ENCODE data around the gene LAMA3. TPM values are rescaled to one million over a fixed set of nuclear protein-coding genes. Genes with fewer than 3 reads are reported as not detected.

Gene LAMA3
- total RNA-seq, 1 donor from 2014 or later: 0.47 TPM

DNA sequence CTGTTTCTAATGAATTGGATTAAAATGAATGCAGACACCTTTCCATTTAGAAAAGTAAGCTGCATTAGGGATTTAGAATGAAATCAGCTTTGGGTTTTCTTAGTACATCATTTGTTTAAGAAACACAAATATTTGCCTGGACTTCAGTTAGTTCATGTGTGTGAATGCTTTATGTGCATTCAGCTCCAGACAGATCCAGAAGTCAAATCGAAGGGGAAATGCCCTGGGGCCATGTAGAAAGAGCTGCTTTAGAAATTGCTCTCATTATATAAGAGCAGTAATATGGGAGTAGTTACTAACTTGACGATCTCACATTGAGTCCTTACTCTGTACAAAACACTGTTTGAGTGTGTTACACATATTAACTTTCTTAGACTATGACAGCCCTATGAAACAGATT lies 237.3 kb downstream of the LAMA3 start:
- no peak for DNase-seq (ENCODE audit: low spot score)
- H3K79me2 ChIP-seq (ENCODE audit: low read depth): no peaks in the 10 kb centered on the region
- H3K36me3 Mint-ChIP-seq: no peaks in the 10 kb centered on the region
- no peak overlapping the region for H3K4me3 ChIP-seq
- no peaks in the 10 kb centered on the region for H3K36me3 ChIP-seq
- H4K20me1 ChIP-seq (ENCODE audit: low read depth): no peaks in the 10 kb centered on the region
- TF ChIP-seq, protein P1, sequence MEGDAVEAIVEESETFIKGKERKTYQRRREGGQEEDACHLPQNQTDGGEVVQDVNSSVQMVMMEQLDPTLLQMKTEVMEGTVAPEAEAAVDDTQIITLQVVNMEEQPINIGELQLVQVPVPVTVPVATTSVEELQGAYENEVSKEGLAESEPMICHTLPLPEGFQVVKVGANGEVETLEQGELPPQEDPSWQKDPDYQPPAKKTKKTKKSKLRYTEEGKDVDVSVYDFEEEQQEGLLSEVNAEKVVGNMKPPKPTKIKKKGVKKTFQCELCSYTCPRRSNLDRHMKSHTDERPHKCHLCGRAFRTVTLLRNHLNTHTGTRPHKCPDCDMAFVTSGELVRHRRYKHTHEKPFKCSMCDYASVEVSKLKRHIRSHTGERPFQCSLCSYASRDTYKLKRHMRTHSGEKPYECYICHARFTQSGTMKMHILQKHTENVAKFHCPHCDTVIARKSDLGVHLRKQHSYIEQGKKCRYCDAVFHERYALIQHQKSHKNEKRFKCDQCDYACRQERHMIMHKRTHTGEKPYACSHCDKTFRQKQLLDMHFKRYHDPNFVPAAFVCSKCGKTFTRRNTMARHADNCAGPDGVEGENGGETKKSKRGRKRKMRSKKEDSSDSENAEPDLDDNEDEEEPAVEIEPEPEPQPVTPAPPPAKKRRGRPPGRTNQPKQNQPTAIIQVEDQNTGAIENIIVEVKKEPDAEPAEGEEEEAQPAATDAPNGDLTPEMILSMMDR (IDR thresholded peaks at IDR 0.05): no peak
- no peaks in the 10 kb centered on the region for H3K4me1 ChIP-seq
- no peak overlapping the region for H2AFZ ChIP-seq (replicated peaks)
- peaks cover 3% of the 10 kb centered on the region for H3K4me1 Mint-ChIP-seq
- H3K27me3 ChIP-seq: no peaks in the 10 kb centered on the region
- no peaks in the 10 kb centered on the region for H3K9me3 ChIP-seq (ENCODE audit: low read depth)
- no peak overlapping the region for H3K27ac ChIP-seq
- H3K9ac ChIP-seq: no peak overlapping the region
- no peak overlapping the region for H3K27ac Mint-ChIP-seq
- no peak overlapping the region for H3K4me3 Mint-ChIP-seq
- no peak overlapping the region for H3K4me2 ChIP-seq
- H3K27me3 Mint-ChIP-seq (ENCODE audit: insufficient read depth, low read depth): peaks cover 2% of the 10 kb centered on the region
- no peaks in the 10 kb centered on the region for H3F3A ChIP-seq (ENCODE audit: low read depth)
- H3K9me3 Mint-ChIP-seq: no peaks in the 10 kb centered on the region

GRCh38 chr18:23927821-23928746 lies 238.8 kb downstream of the LAMA3 start:
- no peak overlapping the region for H2AFZ ChIP-seq (replicated peaks)
- H3K27me3 ChIP-seq: no peaks in the 10 kb centered on the region
- peaks cover 3% of the 10 kb centered on the region for H3K4me1 Mint-ChIP-seq
- no peaks in the 10 kb centered on the region for H3K4me1 ChIP-seq
- no peak overlapping the region for H3K4me2 ChIP-seq
- no peaks in the 10 kb centered on the region for H3K36me3 ChIP-seq
- no peaks in the 10 kb centered on the region for H3K9me3 Mint-ChIP-seq
- no peaks in the 10 kb centered on the region for H3K79me2 ChIP-seq (ENCODE audit: low read depth)
- no peaks in the 10 kb centered on the region for H3F3A ChIP-seq (ENCODE audit: low read depth)
- TF ChIP-seq EZH2phosphoT487 (IDR thresholded peaks at IDR 0.05): no peak
- TF ChIP-seq, protein P1 (IDR thresholded peaks at IDR 0.05): no peak
- no peak for TF ChIP-seq EZH2 (IDR thresholded peaks at IDR 0.05)
- H3K9me3 ChIP-seq (ENCODE audit: low read depth): no peaks in the 10 kb centered on the region
- H3K4me3 ChIP-seq: no peak overlapping the region
- peaks cover 2% of the 10 kb centered on the region for H3K27me3 Mint-ChIP-seq (ENCODE audit: insufficient read depth, low read depth)
- H3K4me3 Mint-ChIP-seq: no peak overlapping the region
- no peaks in the 10 kb centered on the region for H4K20me1 ChIP-seq (ENCODE audit: low read depth)
- no peak overlapping the region for H3K27ac ChIP-seq
- no peaks in the 10 kb centered on the region for H3K36me3 Mint-ChIP-seq
- no peak overlapping the region for H3K27ac Mint-ChIP-seq
- H3K9ac ChIP-seq: no peak overlapping the region
- DNase-seq (ENCODE audit: low spot score): no peak

GRCh38 chr18:23929362-23929930 lies 240.2 kb downstream of the LAMA3 start:
- Histone ChIP-seq H3K79me2 (ENCODE audit: low read depth) (no peaks in the 10 kb centered on the region), H3F3A (ENCODE audit: low read depth) (no peaks in the 10 kb centered on the region)
- no peaks in the 10 kb centered on the region for H3K36me3 Mint-ChIP-seq

More at GRCh38 chr18:23929362-23929930, 240.2 kb downstream of the LAMA3 start:
- H3K4me1 ChIP-seq: no peaks in the 10 kb centered on the region
- no peak overlapping the region for H3K4me3 ChIP-seq
- Mint-ChIP-seq H3K4me3 (no peak overlapping the region), H3K9me3 (no peaks in the 10 kb centered on the region), H3K27me3 (ENCODE audit: insufficient read depth, low read depth) (peaks cover 2% of the 10 kb centered on the region), H3K27ac (no peak overlapping the region), H3K4me1 (peaks cover 3% of the 10 kb centered on the region)
- no peaks in the 10 kb centered on the region for H3K27me3 ChIP-seq
- peak overlapping the region; percentile 37 for H2AFZ ChIP-seq (replicated peaks)
- H3K9me3 ChIP-seq (ENCODE audit: low read depth): no peaks in the 10 kb centered on the region
- H3K4me2 ChIP-seq: no peak overlapping the region
- DNase-seq (ENCODE audit: low spot score): no peak
- H4K20me1 ChIP-seq (ENCODE audit: low read depth): no peaks in the 10 kb centered on the region
- H3K36me3 ChIP-seq: no peaks in the 10 kb centered on the region
- no peak for TF ChIP-seq EZH2 (IDR thresholded peaks at IDR 0.05)
- no peak for TF ChIP-seq EZH2phosphoT487 (IDR thresholded peaks at IDR 0.05)
- TF ChIP-seq, protein P1 (IDR thresholded peaks at IDR 0.05): no peak
- H3K27ac ChIP-seq: no peak overlapping the region
- H3K9ac ChIP-seq: no peak overlapping the region

Data from neural progenitor cell (in vitro differentiated cells).